Dermis microvascular lymphatic vessel endothelial cell (primary cell): Measurements from ENCODE around the gene MVK. TPM values are rescaled to one million over a fixed set of nuclear protein-coding genes. Genes with fewer than 3 reads are reported as not detected.

Experiments
- DNase-seq, 2 donors: peaks; one replicate each; pipeline versions ENCODE4 v3.0.0 to v3.0.0-alpha.2; 2010; ENCODE audit warnings: low read depth in 2 of 2
- total RNA-seq: library from RNA; depleted of rRNA; stranded (reverse); fragments of >200 nt; gene quantifications from 2 replicates; pipeline ENCODE4 v1.2.1, GENCODE V29; 2014

The MVK gene
- total RNA-seq, 1 donor from 2014 or later, result 17.5 TPM

DNA sequence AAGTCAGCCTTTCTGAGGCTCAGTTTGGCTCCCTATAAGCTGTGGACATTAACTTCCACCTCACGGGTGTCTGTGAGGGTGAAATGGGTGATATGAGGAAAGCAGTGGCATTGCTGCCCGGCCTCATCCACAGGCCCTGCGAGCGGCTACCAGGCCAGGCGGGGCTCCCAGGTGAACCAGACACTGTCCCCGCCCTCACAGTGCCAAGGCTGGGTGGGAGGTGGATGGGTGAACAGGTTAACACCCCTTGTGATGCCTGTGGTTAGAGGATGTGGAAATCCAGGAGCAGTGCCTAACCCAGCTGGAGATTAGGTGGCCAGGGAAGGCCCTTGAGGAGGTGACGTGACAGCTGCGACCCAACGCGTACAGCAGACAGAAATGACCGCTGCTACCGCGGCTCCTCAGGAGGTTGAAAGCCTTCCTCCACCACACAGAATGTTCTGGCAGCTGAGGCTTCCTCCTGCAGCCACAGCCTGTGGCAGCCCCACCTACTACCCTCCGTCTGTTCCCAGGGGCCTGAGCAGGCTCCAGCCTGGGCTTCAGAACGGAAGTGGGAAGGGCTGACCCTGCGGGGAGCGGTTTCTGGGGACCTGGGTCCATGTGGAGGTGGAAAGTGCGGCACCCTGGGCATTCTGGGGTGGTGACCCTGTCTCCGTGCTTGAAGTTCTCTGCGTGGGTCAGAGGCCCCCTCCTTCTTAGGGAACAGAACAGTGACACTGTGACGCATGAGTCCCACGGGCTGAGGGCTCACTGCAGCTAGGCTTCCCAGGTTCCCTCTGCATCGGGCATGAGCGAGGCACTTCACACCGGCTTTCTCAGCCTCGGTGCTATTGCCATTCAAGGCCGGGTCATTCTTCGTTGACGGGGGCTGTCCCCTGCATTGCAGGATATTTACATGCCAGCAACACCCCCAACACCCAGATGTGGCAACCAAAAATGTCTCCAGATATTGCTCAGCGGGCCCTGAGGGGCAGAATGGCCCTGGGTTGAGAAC, 10.0 kb upstream of the MVK start:
- DNase-seq, result no peak

- no peak for DNase-seq
Measured at GRCh38 chr12:109566424-109566823, 7.2 kb upstream of the MVK start.

- no peak for DNase-seq
Measured at GRCh38 chr12:109567296-109567695, 6.3 kb upstream of the MVK start.

GRCh38 chr12:109567967-109568366, 5.6 kb upstream of the MVK start:
- DNase-seq, result no peak

- no peak for DNase-seq
Measured at GRCh38 chr12:109568486-109568885, 5.1 kb upstream of the MVK start.

DNA sequence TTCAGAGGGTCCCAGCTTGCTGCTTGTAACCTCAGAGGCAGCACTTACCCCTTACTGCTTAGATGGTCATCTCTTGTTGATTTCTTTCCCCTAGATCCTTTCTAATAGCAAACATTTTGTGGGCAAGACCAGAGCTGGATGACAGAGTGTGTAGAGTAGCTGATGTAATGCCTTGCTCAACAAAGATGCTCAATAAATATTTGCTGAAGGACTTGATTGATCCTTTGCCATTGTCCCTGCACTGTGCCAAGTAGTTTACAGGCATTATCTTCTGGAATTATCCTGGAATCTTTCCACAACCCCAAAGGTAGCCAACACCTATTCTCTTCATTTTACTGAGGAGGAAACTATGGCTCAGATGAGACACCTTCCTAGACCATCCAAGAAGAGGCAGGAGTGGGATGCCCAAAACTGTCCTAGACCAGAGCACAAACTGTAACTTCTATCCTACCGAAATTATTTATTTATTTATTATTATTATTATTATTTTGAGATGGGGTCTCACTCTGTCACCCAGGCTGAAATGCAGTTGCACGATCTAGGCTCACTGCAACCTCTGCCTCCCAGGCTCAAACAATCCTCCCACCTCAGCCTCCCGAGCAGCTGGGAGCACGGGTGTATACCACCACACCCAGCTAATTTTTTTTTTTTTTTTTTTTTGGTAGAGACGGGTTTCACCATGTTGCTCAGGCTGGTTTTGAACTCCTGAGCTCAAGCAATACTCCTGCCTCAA, 1.7 kb upstream of the MVK start:
- DNase-seq, result no peak

DNA sequence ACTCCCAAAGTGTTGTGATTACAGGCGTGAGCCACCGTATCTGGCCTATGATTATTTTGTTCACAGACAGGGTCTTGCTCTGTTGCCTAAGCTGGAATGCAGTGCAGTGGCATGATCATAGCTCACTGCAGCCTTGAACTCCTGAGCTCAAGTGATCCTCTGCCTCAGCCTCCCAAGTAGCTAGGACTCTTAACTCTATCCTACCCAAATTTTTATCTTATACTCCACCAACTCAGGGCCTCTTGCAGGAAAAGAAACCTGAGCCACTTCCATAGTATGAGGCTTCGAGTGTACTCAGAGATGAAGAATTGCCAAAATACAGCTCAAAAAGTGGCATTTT, 1.1 kb upstream of the MVK start:
- DNase-seq, result no peak

GRCh38 chr12:109573914-109574244, 285 bp downstream of the MVK start:
- DNase-seq, result no peak

- DNase-seq, result no peak
Measured at GRCh38 chr12:109575683-109576082, 2.1 kb downstream of the MVK start.

- no peak for DNase-seq
Measured at GRCh38 chr12:109577311-109577710, 3.7 kb downstream of the MVK start.

DNA sequence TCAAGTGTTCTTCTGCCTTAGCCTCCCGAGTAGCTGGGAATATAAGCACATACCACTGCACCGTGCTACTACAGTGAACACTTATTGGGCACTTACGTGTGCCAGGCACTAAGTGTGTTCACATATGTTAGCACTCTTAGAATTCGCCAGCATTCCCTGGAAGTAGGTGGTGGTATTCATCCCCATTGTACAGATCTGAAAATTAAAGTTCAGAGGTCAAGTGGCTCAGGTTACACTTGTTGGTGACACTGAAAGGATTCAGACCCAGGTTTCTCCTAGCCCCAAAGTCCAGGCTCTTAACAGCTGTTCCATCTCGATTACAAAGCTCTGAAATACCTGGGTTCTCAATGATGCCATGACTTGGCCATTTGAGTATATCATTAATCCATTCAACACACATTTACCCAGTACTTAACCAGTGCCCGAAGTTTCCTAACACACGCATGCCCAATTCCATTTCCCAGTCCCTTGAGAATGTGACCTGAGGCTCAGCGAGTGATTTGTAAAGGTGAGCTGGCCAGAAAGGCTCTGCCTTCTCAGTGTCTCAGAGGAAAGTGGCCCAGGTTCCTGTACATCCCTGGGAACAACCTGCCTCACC, 4.8 kb downstream of the MVK start:
- DNase-seq, result no peak

DNA sequence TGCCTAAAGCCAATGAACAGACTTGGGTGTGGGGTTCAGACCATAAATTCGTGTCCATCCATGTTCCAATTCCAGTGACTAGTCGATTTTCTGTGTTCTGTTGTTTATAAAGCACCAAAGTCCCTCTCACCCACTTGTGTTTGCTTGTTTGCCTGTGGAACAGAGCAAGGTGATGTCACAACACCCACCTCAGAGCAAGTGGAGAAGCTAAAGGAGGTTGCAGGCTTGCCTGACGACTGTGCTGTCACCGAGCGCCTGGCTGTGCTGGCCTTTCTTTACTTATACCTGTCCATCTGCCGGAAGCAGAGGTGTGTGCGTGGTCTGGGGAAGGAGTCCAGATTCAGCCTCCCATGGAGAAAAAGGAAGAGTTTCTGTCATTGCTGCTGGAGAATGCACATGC, 6.0 kb downstream of the MVK start:
- DNase-seq, result no peak

DNA sequence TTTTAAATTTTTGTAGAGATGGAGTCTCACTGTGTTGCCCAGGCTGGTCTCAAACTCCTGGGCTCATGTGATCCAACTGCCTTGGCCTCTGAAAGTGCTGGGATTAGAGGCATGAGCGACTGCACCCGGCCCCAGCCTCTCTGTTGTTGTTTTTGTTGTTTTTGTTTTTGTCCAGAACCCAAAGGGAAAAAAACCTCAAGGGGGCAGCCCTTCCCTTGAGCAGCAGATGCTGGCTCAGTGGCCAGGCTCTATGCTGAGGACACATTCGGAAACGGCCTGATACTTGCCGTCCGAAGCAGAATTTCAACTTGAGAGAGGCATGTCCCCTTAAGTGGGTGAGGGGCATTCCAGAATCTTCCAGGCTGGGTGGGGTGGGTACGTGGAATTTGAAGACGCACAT, 6.7 kb downstream of the MVK start:
- DNase-seq, result no peak

- DNase-seq, result no peak
Measured at GRCh38 chr12:109580684-109581333, 7.2 kb downstream of the MVK start.

DNA sequence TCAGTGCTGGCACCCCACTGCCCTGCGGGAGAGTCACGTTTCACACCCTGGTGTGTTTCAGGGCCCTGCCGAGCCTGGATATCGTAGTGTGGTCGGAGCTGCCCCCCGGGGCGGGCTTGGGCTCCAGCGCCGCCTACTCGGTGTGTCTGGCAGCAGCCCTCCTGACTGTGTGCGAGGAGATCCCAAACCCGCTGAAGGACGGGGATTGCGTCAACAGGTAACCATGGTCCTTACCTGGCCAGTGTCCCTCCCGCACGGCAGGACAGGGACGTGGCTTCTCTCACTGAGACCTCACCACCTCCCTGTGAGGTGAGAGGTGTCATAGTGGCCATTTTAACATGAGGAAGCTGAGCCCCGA, 7.7 kb downstream of the MVK start:
- no peak for DNase-seq

DNA sequence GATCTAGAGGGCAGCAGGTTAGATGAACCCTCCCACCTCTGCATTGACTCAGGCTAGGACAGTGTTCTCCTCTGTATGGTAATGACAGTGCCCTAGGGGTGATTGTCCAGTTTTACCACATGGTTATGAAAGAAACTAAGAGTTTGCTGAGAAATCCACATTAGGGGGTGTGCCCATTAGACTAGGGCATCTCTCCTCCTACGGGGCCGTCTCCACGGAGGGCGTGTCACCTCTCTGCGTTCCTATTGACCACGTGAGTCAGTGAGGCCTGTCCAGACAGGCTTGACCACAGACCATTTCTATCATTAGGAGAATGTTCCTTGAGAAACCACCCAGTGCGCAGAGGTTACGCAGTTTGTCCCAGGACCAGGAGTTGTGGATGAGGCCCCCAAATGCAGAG, 8.3 kb downstream of the MVK start:
- no peak for DNase-seq

GRCh38 chr12:109582636-109583035, 9.0 kb downstream of the MVK start:
- no peak for DNase-seq

DNA sequence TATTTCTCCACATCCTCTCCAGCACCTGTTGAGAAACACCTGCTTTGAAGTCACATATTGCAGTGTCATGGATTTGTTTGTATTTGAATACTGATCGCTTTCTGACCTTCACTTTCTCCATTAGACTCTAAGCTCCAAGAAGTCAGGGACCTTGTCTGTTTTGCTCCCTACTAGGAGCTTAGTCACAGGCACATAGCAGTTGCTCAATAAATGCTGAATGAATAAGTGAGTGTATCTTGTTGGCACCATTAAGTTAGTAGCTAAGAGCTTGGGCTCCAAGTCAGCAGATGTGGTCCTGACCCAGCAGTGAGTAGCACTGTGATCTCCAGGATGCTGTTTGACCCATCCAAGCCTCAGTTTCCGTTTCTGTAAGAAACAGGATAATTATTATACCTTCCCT, 10.1 kb downstream of the MVK start:
- no peak for DNase-seq

- DNase-seq, result no peak
Measured at GRCh38 chr12:109586385-109587296, 13.0 kb downstream of the MVK start.

DNA sequence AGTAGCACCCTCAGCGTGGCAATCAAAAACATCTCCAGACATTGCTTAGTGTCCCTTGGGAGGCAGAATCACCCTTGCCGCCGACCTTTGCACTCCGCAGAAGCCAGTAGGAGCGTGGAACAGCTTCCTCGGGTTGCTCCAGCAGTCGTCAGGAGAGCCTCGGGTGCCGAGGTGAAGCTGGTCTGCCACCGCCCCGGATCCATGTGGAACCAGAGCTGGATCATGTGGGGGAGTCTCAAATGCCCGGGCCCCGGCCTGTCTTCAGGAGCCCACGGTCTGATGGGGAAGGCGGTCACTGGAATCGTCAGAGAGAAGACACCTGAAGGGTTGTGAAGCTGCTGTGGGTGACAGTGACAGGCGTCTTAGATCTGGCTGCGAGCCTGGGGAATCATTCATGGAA, 14.3 kb downstream of the MVK start:
- DNase-seq, result no peak
